Glutamatergic neuron (in vitro differentiated cells): ENCODE data around the gene ZRANB3. TPM values are rescaled to one million over a fixed set of nuclear protein-coding genes. Genes with fewer than 3 reads are reported as not detected.

ENCODE experiments used
- DNase-seq: peaks from one replicate; pipeline ENCODE4 v3.0.0; 2022
- H3K27ac Mint-ChIP-seq: one replicate; pipeline ENCODE4 v1.8.0; 2020; ENCODE audit warnings: mild to moderate bottlenecking, mixed read lengths, inconsistent platforms; ENCODE audit not compliant: unreplicated experiment
- H3K27me3 Mint-ChIP-seq: one replicate; pipeline ENCODE4 v1.8.0; 2020; ENCODE audit warnings: mild to moderate bottlenecking, moderate library complexity, mixed read lengths, inconsistent platforms; ENCODE audit not compliant: unreplicated experiment
- H3K36me3 Mint-ChIP-seq: one replicate; pipeline ENCODE4 v1.8.0; 2020; ENCODE audit warnings: mild to moderate bottlenecking, mixed read lengths, inconsistent platforms; ENCODE audit not compliant: unreplicated experiment
- H3K4me1 Mint-ChIP-seq: one replicate; pipeline ENCODE4 v1.8.0; 2020; ENCODE audit warnings: mild to moderate bottlenecking, low read depth, mixed read lengths, inconsistent platforms; ENCODE audit not compliant: unreplicated experiment
- H3K4me3 Mint-ChIP-seq: one replicate; pipeline ENCODE4 v1.8.0; 2020; ENCODE audit warnings: mild to moderate bottlenecking, mixed read lengths, inconsistent platforms; ENCODE audit not compliant: unreplicated experiment
- H3K9me3 Mint-ChIP-seq: one replicate; pipeline ENCODE4 v1.8.0; 2020; ENCODE audit warnings: mild to moderate bottlenecking, moderate library complexity, mixed read lengths, inconsistent platforms; ENCODE audit not compliant: unreplicated experiment
- CTCF ChIP-seq: fragments of 200-600 bp; sonication (generic); IDR thresholded peaks from one replicate; pipeline ENCODE4 v1.5.0; 2021; ENCODE audit not compliant: partially characterized antibody, unreplicated experiment
- long read RNA-seq: library from polyadenylated mRNA; unstranded; transcript quantifications from one replicate; pipeline ENCODE4 v2.0.0, GENCODE V29; 2020; ENCODE audit not compliant: unreplicated experiment
- total RNA-seq: library from RNA; stranded (reverse); fragmentation: NEBNext Ultra II Directional; extraction: Animal tissue kit (Norgen Biotek cat#: 25700); gene quantifications from one replicate; pipeline ENCODE4 v1.2.1, GENCODE V29; 2021; ENCODE audit not compliant: unreplicated experiment

Gene ZRANB3
- total RNA-seq: 10.7 TPM
- long read RNA-seq: 0 reads

GRCh38 chr2:135530313-135531230 is at the start of gene ZRANB3:
Gene ZRANB3, minus strand, starts transcription at chr2:135531218.
- peaks cover 3% of the 10 kb centered on the region for H3K27me3 Mint-ChIP-seq
- TF ChIP-seq CTCF: no peak
- peak within 1 kb of the TSS; percentile 87 for H3K27ac Mint-ChIP-seq
- H3K4me3 Mint-ChIP-seq: peak within 1 kb of the TSS; percentile 95
- H3K4me1 Mint-ChIP-seq: peaks cover 4% of the 10 kb centered on the region
- H3K9me3 Mint-ChIP-seq: no peaks in the 10 kb centered on the region
- no peaks in the 10 kb centered on the region for H3K36me3 Mint-ChIP-seq
- peak; percentile 90 for DNase-seq

GRCh38 chr2:135573620-135574019 is 42.6 kb upstream of the ZRANB3 start:
- Mint-ChIP-seq H3K4me3 (no peak overlapping the region), H3K9me3 (no peaks in the 10 kb centered on the region), H3K36me3 (no peaks in the 10 kb centered on the region), H3K4me1 (no peaks in the 10 kb centered on the region), H3K27ac (no peak overlapping the region), H3K27me3 (peaks cover 3% of the 10 kb centered on the region)
- no peak for TF ChIP-seq CTCF
- no peak for DNase-seq

- no peak for TF ChIP-seq CTCF
- H3K27ac Mint-ChIP-seq: no peak overlapping the region
- no peaks in the 10 kb centered on the region for H3K9me3 Mint-ChIP-seq
- peaks cover 3% of the 10 kb centered on the region for H3K27me3 Mint-ChIP-seq
- H3K36me3 Mint-ChIP-seq: no peaks in the 10 kb centered on the region
- no peak for DNase-seq
- no peaks in the 10 kb centered on the region for H3K4me1 Mint-ChIP-seq
- no peak overlapping the region for H3K4me3 Mint-ChIP-seq
Measured at GRCh38 chr2:135570884-135571283, 39.9 kb upstream of the ZRANB3 start.

- Mint-ChIP-seq H3K36me3 (no peaks in the 10 kb centered on the region), H3K9me3 (no peaks in the 10 kb centered on the region)
Measured at GRCh38 chr2:135563793-135564192, 32.8 kb upstream of the ZRANB3 start.

More at GRCh38 chr2:135563793-135564192, 32.8 kb upstream of the ZRANB3 start:
- Mint-ChIP-seq H3K4me3 (no peak overlapping the region), H3K4me1 (no peaks in the 10 kb centered on the region), H3K27me3 (no peaks in the 10 kb centered on the region), H3K27ac (no peak overlapping the region)
- no peak for DNase-seq
- TF ChIP-seq CTCF: no peak
